IPS-11a (cell line): Measurements from ENCODE around the gene ZRANB3.
"Not testable (repeated sequence)": the region's sequence is repeated elsewhere in the genome, so short reads cannot be mapped to it uniquely, and the experiment has no call there.

Experiments
- H3K4me3 ChIP-seq: one replicate; pipeline ENCODE4 v1.5.1; 2013; ENCODE audit warnings: low read depth, low read length, control low read depth

The ZRANB3 gene

GRCh38 chr2:135091681-135092080 lies 439.3 kb downstream of the ZRANB3 start:
- no peak overlapping the region for H3K4me3 ChIP-seq

GRCh38 chr2:135089597-135089996 lies 441.4 kb downstream of the ZRANB3 start:
- H3K4me3 ChIP-seq = not testable (repeated sequence)
